Activated CD8-positive, alpha-beta T cell treated with anti-CD3 and anti-CD28 coated beads, Interleukin-2, amount 10 ng/mL, durations not matched to agents 7 days and 5 days (primary cell): ENCODE results near the gene DNAH11. TPM values are rescaled to one million over a fixed set of nuclear protein-coding genes. Genes with fewer than 3 reads are reported as not detected.
"Not testable (repeated sequence)": the region's sequence is repeated elsewhere in the genome, so short reads cannot be mapped to it uniquely, and the experiment has no call there.

Source experiments
- ATAC-seq: fragments of 150-1000 bp; cut with Tn5 transposase; one replicate; pipeline ENCODE4 v1.10.0; 2021; ENCODE audit warnings: moderate library complexity
- CTCF ChIA-PET: fragments of 350-600 bp; sonication (Branson Sonifier 250); formaldehyde crosslinking; loops from one replicate; lab custom pipeline; 2021; ENCODE audit warnings: antibody characterized with exemption; lab: Charles Lee
- POLR2A ChIA-PET: fragments of 350-600 bp; sonication (Branson Sonifier 250); formaldehyde crosslinking; loops from one replicate; lab custom pipeline; 2021; ENCODE audit warnings: antibody characterized with exemption; lab: Charles Lee
- DNase-seq: peaks from one replicate; pipeline ENCODE4 v3.0.0-alpha.2; 2020
- H3K27ac Mint-ChIP-seq: one replicate; pipeline ENCODE4 v1.8.0; 2021; ENCODE audit warnings: mild to moderate bottlenecking, mixed read lengths
- H3K27me3 Mint-ChIP-seq: one replicate; pipeline ENCODE4 v1.8.0; 2021; ENCODE audit warnings: low read depth, mixed read lengths
- H3K36me3 Mint-ChIP-seq: one replicate; pipeline ENCODE4 v1.8.0; 2021; ENCODE audit warnings: low read depth, mixed read lengths
- H3K4me1 Mint-ChIP-seq: one replicate; pipeline ENCODE4 v1.8.0; 2021; ENCODE audit warnings: low read depth, mixed read lengths
- H3K4me3 Mint-ChIP-seq: one replicate; pipeline ENCODE4 v1.8.0; 2021; ENCODE audit warnings: mild to moderate bottlenecking, mixed read lengths
- H3K9me3 Mint-ChIP-seq: one replicate; pipeline ENCODE4 v1.8.0; 2022; ENCODE audit warnings: mixed read lengths; ENCODE audit not compliant: insufficient read depth
- total RNA-seq, 2 experiments: library from RNA; stranded (reverse); gene quantifications; one replicate each; pipeline ENCODE4 v1.2.3, GENCODE V29; 2021

The DNAH11 gene
- total RNA-seq, 2 experiments from 2014 or later, result 0.91 to 2.3 TPM

DNA sequence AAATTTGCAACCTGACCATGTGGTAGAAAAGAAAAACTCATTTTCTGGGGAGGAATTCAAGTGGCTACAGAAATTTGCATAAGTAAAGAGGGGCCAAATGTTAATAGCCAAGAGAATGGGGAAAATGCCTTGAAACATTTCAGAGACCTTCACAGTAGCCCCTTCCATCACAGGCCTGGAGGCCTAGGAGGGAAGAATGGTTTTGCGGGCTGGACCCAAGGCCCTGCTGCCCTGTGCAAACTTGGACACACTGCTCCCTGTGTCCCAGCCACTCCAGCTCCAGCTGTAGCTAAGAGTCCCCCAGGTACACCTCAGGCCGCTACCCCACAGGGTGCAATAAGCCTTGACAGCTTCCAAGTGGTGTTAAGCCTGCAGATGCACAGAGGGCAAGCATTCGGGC, 16.4 kb upstream of the DNAH11 start:
- H3K9me3 Mint-ChIP-seq, result peaks cover 7% of the 10 kb centered on the region
- no peaks in the 10 kb centered on the region for H3K4me1 Mint-ChIP-seq
- ChIA-PET POLR2A (no interaction called here), CTCF (interaction anchor here (1.4 kb wide), 1 partner anchor 272 kb away, joined by 3 read pairs; no protein-coding TSS in a partner anchor)
- DNase-seq (no peak), ATAC-seq (no peak)
- peaks cover 3% of the 10 kb centered on the region for H3K36me3 Mint-ChIP-seq
- no peak overlapping the region for H3K27ac Mint-ChIP-seq
- H3K4me3 Mint-ChIP-seq, result no peak overlapping the region
- H3K27me3 Mint-ChIP-seq, result peaks cover 5% of the 10 kb centered on the region

DNA sequence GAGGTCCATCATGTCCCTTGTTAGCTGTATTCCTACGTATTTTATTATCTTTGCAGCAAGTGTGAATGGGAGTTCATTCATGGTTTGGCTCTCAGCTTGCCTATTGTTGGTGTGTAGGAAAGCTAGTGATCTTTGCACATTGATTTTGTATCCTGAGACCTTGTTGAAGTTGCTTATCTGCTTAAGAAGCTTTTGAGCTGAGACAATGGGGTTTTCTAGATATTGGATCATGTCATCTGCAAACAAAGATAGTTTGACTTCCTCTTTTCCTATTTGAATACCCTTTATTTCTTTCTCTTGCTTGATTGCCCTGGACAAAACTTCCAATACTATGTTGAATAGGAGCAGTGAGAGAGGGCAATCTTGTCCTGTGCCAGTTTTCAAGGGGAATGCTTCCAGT, 10.4 kb upstream of the DNAH11 start:
- H3K4me1 Mint-ChIP-seq, ATAC-seq, DNase-seq, H3K9me3 Mint-ChIP-seq, H3K36me3 Mint-ChIP-seq, POLR2A ChIA-PET, H3K27ac Mint-ChIP-seq, H3K4me3 Mint-ChIP-seq, CTCF ChIA-PET: not testable (repeated sequence)
- H3K27me3 Mint-ChIP-seq, result peaks cover 12% of the 10 kb centered on the region

DNA sequence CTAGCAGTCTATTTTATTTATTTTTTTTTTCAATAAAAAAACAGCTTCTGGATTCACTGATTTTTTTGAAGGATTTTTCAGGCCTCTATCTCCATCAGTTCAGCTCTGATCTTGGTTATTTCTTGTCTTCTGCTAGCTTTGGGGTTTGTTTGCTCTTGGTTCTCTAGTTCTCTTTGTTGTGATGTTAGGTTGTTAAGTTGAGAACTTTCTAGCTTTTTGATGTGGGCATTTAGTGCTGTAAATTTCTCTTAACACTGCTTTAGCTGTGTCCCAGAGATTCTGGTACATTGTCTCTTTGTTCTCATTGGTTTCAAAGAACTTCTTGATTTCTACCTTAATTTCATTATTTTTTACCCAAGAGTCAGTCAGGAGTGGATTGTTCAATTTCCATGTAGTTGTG, 9.2 kb upstream of the DNAH11 start:
- H3K4me1 Mint-ChIP-seq, H3K36me3 Mint-ChIP-seq, DNase-seq, ATAC-seq, H3K4me3 Mint-ChIP-seq, POLR2A ChIA-PET, H3K27ac Mint-ChIP-seq, H3K9me3 Mint-ChIP-seq: not testable (repeated sequence)
- peaks cover 15% of the 10 kb centered on the region for H3K27me3 Mint-ChIP-seq
- CTCF ChIA-PET, result interaction anchor here (0.6 kb wide), 1 partner anchor 137 kb away, joined by 3 read pairs; no protein-coding TSS in a partner anchor

DNA sequence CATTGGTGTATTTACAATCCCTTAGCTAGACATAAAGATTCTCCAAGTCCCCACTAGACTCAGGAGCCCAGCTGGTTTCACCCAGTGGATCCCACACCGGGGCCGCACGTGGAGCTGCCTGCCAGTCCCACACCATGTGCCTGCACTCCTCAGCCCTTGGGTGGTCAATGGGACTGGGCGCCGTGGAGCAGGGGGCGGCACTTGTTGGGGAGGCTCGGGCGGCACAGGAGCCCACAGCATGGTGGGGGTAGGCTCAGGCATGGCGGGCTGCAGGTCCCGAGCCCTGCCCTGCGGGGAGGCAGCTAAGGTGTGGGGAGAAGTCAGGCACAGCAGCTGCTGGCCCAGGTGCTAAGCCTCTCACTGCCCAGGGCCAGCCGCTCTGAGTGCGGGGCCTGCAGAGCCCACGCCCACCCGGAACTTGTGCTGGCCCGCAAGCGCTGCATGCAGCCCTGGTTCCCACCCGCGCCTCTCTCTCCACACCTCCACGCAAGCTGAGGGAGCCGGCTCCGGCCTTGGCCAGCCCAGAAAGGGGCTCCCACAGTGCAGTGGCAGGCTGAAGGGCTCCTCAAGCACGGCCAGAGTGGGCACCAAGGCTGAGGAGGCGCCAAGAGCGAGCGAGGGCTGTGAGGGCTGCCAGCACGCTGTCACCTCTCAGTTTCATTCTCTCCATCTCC, 6.3 kb upstream of the DNAH11 start:
- H3K9me3 Mint-ChIP-seq, ATAC-seq, H3K36me3 Mint-ChIP-seq, POLR2A ChIA-PET, H3K4me1 Mint-ChIP-seq, DNase-seq, H3K4me3 Mint-ChIP-seq, H3K27ac Mint-ChIP-seq: not testable (repeated sequence)
- peaks cover 29% of the 10 kb centered on the region for H3K27me3 Mint-ChIP-seq
- CTCF ChIA-PET, result interaction anchor here (1.3 kb wide), 1 partner anchor 9 kb away, joined by 3 read pairs; no protein-coding TSS in a partner anchor

DNA sequence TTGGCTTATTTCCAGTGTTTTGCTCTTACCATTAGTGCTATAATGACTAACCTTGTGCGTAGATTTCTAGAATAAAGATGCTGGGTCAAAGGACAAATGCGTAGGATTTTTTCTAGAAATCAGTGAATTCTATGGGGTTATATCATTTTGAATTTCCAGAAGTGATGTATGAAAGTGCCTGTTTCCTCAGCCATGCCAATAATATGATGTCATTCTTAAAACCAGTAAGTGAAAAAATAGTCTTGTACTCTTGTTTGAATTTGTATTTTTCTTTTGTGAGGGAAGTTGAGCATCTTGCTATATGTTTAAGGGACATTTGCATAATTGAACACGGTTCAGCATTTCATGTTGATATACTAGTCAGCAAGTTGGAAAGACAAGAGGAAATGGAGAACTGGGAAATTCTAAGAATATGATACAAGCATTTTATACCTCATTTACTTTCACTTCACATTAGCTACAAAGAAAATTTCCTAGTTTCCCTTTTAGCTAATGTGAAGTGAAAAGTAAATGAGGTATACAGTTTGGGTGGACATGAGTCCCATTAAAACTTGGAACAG, 3.8 kb upstream of the DNAH11 start:
- no peak for ATAC-seq
- peaks cover under 1% of the 10 kb centered on the region for H3K36me3 Mint-ChIP-seq
- no peak overlapping the region for H3K27ac Mint-ChIP-seq
- peaks cover 43% of the 10 kb centered on the region for H3K27me3 Mint-ChIP-seq
- no peaks in the 10 kb centered on the region for H3K9me3 Mint-ChIP-seq
- POLR2A ChIA-PET, result no interaction called here
- no peak overlapping the region for H3K4me3 Mint-ChIP-seq
- DNase-seq, result no peak
- CTCF ChIA-PET, result interaction anchor here (1.0 kb wide), 1 partner anchor 283 kb away, joined by 3 read pairs; no protein-coding TSS in a partner anchor
- peaks cover 10% of the 10 kb centered on the region for H3K4me1 Mint-ChIP-seq

DNA sequence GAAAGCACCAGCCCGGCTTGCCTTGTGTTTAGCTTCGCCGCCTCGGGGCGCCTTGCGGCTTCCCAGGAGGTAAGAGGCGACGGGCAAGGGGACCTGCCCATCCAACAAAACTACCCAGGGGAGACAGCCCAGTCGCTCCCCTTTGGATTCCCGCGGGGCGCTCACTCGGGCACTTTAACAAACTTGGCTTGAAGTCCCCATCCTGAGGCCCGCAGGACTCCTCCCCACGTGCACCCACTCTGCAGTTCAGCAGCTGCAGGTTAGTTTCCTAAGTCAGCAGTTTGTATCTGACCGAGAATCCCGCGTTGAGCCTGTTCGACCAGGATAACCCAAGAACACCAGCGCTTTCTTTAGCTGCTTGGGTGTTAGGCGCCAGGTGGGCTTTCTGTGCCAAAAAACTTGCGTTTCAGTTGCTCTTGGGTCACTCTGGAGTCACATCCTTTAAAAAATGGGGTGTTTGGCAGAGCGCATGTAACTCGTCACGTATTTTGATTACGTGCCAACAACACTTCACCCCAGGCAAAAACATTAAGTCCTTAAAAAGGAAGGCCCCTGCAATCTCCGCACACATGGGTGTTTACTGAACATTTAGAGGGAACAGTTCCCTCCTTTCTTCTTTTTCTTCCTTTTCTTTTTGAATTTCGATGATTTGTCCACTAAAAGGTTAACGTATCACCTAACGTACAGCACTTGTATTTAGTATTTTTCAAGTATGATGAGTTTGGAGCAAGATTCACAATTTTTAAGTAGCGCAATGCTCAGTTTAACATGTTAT, 876 bp downstream of the DNAH11 start:
- DNase-seq (peak; percentile 22), ATAC-seq (peak; percentile 27)
- no peak overlapping the region for H3K27ac Mint-ChIP-seq
- peak overlapping the region; percentile 69 for H3K4me3 Mint-ChIP-seq
- peaks cover 11% of the 10 kb centered on the region for H3K4me1 Mint-ChIP-seq
- POLR2A ChIA-PET, result no interaction called here
- H3K9me3 Mint-ChIP-seq, result no peaks in the 10 kb centered on the region
- CTCF ChIA-PET, result no interaction called here
- peaks cover 58% of the 10 kb centered on the region for H3K27me3 Mint-ChIP-seq
- peaks cover 3% of the 10 kb centered on the region for H3K36me3 Mint-ChIP-seq

DNA sequence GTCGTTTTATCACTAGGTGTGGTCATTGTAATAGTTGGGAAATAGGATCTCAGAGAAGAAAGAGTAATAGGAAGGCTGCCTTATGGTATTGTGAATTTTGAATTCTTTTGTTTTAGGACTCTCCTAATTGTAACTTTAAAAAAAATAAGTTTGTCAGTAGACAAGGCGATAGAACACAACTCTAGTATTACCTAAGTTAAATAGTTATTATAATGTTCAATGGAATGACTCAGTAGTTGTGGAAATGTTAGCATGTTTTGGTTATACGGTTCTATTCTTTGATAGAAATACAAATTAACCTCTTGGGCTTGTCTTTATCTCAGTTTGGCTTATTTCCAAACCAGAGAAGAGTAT, 1.4 kb downstream of the DNAH11 start:
- H3K27ac Mint-ChIP-seq, result no peak overlapping the region
- DNase-seq, result no peak
- H3K36me3 Mint-ChIP-seq, result peaks cover 3% of the 10 kb centered on the region
- peak overlapping the region; percentile 69 for H3K4me3 Mint-ChIP-seq
- H3K4me1 Mint-ChIP-seq, result peaks cover 11% of the 10 kb centered on the region
- peaks cover 54% of the 10 kb centered on the region for H3K27me3 Mint-ChIP-seq
- ChIA-PET CTCF (no interaction called here), POLR2A (no interaction called here)
- no peak for ATAC-seq
- no peaks in the 10 kb centered on the region for H3K9me3 Mint-ChIP-seq

DNA sequence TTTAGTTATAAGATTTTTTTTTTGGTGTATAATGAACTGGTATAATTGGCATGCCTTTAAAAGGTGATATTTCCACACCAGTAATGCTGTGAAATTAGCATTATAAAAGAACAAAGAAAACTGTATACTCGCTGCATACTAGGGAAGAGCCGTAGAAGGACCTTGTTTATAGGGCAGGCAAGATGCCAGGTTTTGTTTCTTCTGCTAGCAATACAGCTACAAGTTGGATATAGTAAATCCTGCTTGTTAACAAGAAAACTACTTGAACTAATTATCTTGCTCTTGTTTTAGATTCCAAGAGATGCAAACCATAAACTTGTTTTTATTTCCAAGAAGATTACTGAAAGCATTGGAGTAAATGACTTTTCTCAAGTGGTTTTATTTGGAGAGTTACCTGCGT, 1.9 kb downstream of the DNAH11 start:
- ChIA-PET CTCF (interaction anchor here (1.2 kb wide), 1 partner anchor 349 kb away, joined by 3 read pairs; no protein-coding TSS in a partner anchor), POLR2A (no interaction called here)
- no peak for ATAC-seq
- peaks cover 52% of the 10 kb centered on the region for H3K27me3 Mint-ChIP-seq
- no peak overlapping the region for H3K27ac Mint-ChIP-seq
- peaks cover 3% of the 10 kb centered on the region for H3K36me3 Mint-ChIP-seq
- H3K9me3 Mint-ChIP-seq, result no peaks in the 10 kb centered on the region
- H3K4me3 Mint-ChIP-seq, result no peak overlapping the region
- peaks cover 11% of the 10 kb centered on the region for H3K4me1 Mint-ChIP-seq
- no peak for DNase-seq

DNA sequence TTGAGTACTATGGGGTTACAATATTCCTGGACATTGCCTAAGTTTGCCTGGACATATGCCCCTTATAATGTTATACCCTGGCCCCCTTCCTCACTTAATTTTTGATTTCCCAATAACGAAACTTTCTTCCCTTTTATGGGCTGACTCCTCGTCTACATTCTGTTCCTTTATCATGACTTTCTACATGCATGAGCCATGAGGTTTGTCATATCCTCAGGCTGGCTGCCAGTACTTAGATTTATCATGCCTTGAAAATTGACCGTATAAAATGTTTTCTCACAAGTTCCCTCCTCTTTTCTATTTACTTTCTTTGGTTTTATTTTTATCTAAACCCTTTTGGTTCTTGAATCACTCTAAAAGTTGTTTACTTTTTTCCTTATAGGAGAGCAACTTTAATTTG, 4.7 kb downstream of the DNAH11 start:
- ChIA-PET CTCF (no interaction called here), POLR2A (no interaction called here)
- Mint-ChIP-seq H3K27ac (no peak overlapping the region), H3K27me3 (peaks cover 37% of the 10 kb centered on the region), H3K4me1 (peaks cover 11% of the 10 kb centered on the region), H3K4me3 (no peak overlapping the region), H3K9me3 (no peaks in the 10 kb centered on the region), H3K36me3 (peaks cover 3% of the 10 kb centered on the region)
- ATAC-seq, result no peak
- DNase-seq, result no peak

DNA sequence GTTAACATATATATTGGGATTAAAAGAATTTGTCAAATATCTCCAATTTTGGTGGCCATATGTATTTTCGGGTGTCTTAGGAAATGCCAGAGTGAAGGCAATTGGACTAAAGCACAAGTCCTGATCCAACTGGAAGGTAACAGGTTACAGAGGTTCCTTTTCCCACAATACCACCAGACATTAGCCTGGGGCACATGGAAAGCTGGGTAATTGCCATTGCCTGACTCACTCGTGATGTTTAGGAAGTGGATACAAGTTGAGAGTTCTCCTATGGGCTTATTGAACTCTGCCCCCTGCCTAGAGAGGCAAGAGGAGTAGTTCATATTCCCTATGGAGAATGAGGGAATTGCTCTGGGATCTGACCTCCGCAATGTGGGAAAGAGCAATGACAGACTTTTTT, 5.7 kb downstream of the DNAH11 start:
- H3K4me3 Mint-ChIP-seq, result no peak overlapping the region
- POLR2A ChIA-PET, result no interaction called here
- H3K27me3 Mint-ChIP-seq, result peaks cover 35% of the 10 kb centered on the region
- no peak overlapping the region for H3K27ac Mint-ChIP-seq
- H3K4me1 Mint-ChIP-seq, result peaks cover 6% of the 10 kb centered on the region
- CTCF ChIA-PET, result no interaction called here
- no peak for ATAC-seq
- no peak for DNase-seq
- H3K36me3 Mint-ChIP-seq, result peaks cover 3% of the 10 kb centered on the region
- H3K9me3 Mint-ChIP-seq, result no peaks in the 10 kb centered on the region

DNA sequence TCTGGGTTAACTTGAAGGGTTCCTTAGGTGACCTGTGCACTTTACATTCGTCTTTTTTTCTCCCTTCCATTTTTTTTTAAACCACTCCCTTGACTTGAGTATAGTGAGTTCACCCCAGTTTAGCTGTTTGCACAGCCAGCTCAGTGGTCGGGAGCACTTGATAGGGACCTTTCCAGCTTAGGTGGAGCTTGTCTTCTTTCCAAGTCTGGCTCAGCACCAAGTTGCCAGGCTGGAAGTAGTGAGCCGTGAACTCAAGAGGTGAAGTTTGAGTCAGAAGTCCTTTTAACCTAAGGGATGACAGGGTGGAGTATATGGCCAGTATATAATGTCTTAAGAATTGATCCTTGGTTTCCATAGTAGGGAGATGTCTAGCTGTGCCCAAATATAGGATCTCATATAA, 7.2 kb downstream of the DNAH11 start:
- DNase-seq (no peak), ATAC-seq (no peak)
- H3K27me3 Mint-ChIP-seq, result peaks cover 21% of the 10 kb centered on the region
- H3K36me3 Mint-ChIP-seq, result no peaks in the 10 kb centered on the region
- CTCF ChIA-PET, result interaction anchor here (0.5 kb wide), 1 partner anchor 11 kb away, joined by 3 read pairs; no protein-coding TSS in a partner anchor
- POLR2A ChIA-PET, result no interaction called here
- no peak overlapping the region for H3K27ac Mint-ChIP-seq
- H3K9me3 Mint-ChIP-seq, result no peaks in the 10 kb centered on the region
- no peak overlapping the region for H3K4me3 Mint-ChIP-seq
- no peaks in the 10 kb centered on the region for H3K4me1 Mint-ChIP-seq
